H9 (cell line): ENCODE measurements around the gene CREB5. TPM values are rescaled to one million over a fixed set of nuclear protein-coding genes. Genes with fewer than 3 reads are reported as not detected.

Experiments
- DNase-seq: peaks from one replicate; pipeline ENCODE4 v3.0.0-alpha.2; 2017
- H2AFZ ChIP-seq: one replicate; pipeline ENCODE4 v1.6.1; 2013; ENCODE audit warnings: mild to moderate bottlenecking, low read length, control low read depth, moderate library complexity
- H2AK5ac ChIP-seq: 2 replicates; pipeline ENCODE4 v1.6.1; 2013; ENCODE audit warnings: low read length, control low read depth, mixed read lengths; ENCODE audit not compliant: insufficient read length
- H2BK120ac ChIP-seq: one replicate; pipeline ENCODE4 v1.6.1; 2013; ENCODE audit warnings: low read depth, mild to moderate bottlenecking, low read length, control low read depth, inconsistent platforms; ENCODE audit not compliant: poor library complexity, severe bottlenecking
- H2BK12ac ChIP-seq: 2 replicates; pipeline ENCODE4 v1.6.1; 2013; ENCODE audit warnings: low read length, control low read depth, mixed read lengths, low read depth; ENCODE audit not compliant: insufficient read length
- H2BK15ac ChIP-seq: 2 replicates; pipeline ENCODE4 v1.6.1; 2013; ENCODE audit warnings: low read depth, low read length, control low read depth
- H2BK20ac ChIP-seq: one replicate; pipeline ENCODE4 v1.6.1; 2013; ENCODE audit warnings: low read depth, mild to moderate bottlenecking, low read length, control low read depth, inconsistent platforms; ENCODE audit not compliant: poor library complexity, severe bottlenecking
- H2BK5ac ChIP-seq: 2 replicates; pipeline ENCODE4 v1.6.1; 2013; ENCODE audit warnings: low read length, control low read depth, mixed read lengths; ENCODE audit not compliant: insufficient read length
- H3K14ac ChIP-seq: 2 replicates; pipeline ENCODE4 v1.6.1; 2013; ENCODE audit warnings: low read length, control low read depth; ENCODE audit not compliant: insufficient read depth
- H3K18ac ChIP-seq: 2 replicates; pipeline ENCODE4 v1.6.1; 2013; ENCODE audit warnings: low read depth, mild to moderate bottlenecking, mixed read lengths, low read length, control low read depth; ENCODE audit not compliant: insufficient read length
- H3K23ac ChIP-seq: 2 replicates; pipeline ENCODE4 v1.6.1; 2013; ENCODE audit warnings: low read length, control low read depth, mixed read lengths, low read depth; ENCODE audit not compliant: insufficient read length
- H3K23me2 ChIP-seq: 2 replicates; pipeline ENCODE4 v1.6.1; 2013; ENCODE audit warnings: low read depth, mild to moderate bottlenecking, mixed read lengths, low read length, control low read depth; ENCODE audit not compliant: insufficient read length, poor library complexity, severe bottlenecking
- H3K27ac ChIP-seq: 2 replicates; pipeline ENCODE4 v1.5.1; 2013; ENCODE audit warnings: low read length, control low read depth, mixed read lengths, low read depth; ENCODE audit not compliant: insufficient read length
- H3K27me3 ChIP-seq: 2 replicates; pipeline ENCODE4 v1.6.1; 2013; ENCODE audit warnings: low read length, control low read depth, inconsistent platforms; ENCODE audit not compliant: insufficient read depth
- H3K4ac ChIP-seq: 2 replicates; pipeline ENCODE4 v1.6.1; 2013; ENCODE audit warnings: low read depth, mild to moderate bottlenecking, control low read depth, inconsistent platforms, low read length, moderate library complexity
- H3K4me1 ChIP-seq: 2 replicates; pipeline ENCODE4 v1.6.1; 2013; ENCODE audit warnings: low read length, control low read depth, inconsistent platforms; ENCODE audit not compliant: insufficient read depth
- H3K4me2 ChIP-seq: 2 replicates; pipeline ENCODE4 v1.6.1; 2013; ENCODE audit warnings: low read length, control low read depth, mixed read lengths; ENCODE audit not compliant: insufficient read length, insufficient read depth
- H3K56ac ChIP-seq: 2 replicates; pipeline ENCODE4 v1.6.1; 2013; ENCODE audit warnings: low read depth, mild to moderate bottlenecking, mixed read lengths, low read length, control low read depth; ENCODE audit not compliant: insufficient read length
- H3K79me1 ChIP-seq: 2 replicates; pipeline ENCODE4 v1.6.1; 2013; ENCODE audit warnings: low read depth, mild to moderate bottlenecking, moderate library complexity, low read length, control low read depth, inconsistent platforms; ENCODE audit not compliant: insufficient read depth, poor library complexity, severe bottlenecking
- H3K79me2 ChIP-seq: 2 replicates; pipeline ENCODE4 v1.6.1; 2013; ENCODE audit warnings: low read length, control low read depth, inconsistent platforms; ENCODE audit not compliant: insufficient read depth
- H3K9ac ChIP-seq: 2 replicates; pipeline ENCODE4 v1.6.1; 2013; ENCODE audit warnings: low read length, control low read depth, mixed read lengths; ENCODE audit not compliant: insufficient read length; ENCODE audit errors: extremely low read depth
- H3K9me3 ChIP-seq: one replicate; pipeline ENCODE4 v1.6.1; 2013; ENCODE audit warnings: low read depth, low read length, inconsistent platforms; ENCODE audit not compliant: control insufficient read depth
- H3T11ph ChIP-seq: one replicate; pipeline ENCODE4 v1.6.1; 2013; ENCODE audit warnings: mild to moderate bottlenecking, low read length, control low read depth, inconsistent platforms
- H4K20me1 ChIP-seq: one replicate; pipeline ENCODE4 v1.6.1; 2013; ENCODE audit not compliant: control insufficient read depth, insufficient read length, insufficient read depth
- H4K5ac ChIP-seq: 2 replicates; pipeline ENCODE4 v1.6.1; 2013; ENCODE audit warnings: low read depth, mild to moderate bottlenecking, mixed read lengths, low read length, control low read depth; ENCODE audit not compliant: insufficient read length
- H4K8ac ChIP-seq: replicated peaks from 2 replicates; pipeline ENCODE4 v1.6.1; 2013; ENCODE audit warnings: low read length, control low read depth, mixed read lengths, low read depth; ENCODE audit not compliant: insufficient read length
- H4K91ac ChIP-seq: 2 replicates; pipeline ENCODE4 v1.6.1; 2013; ENCODE audit warnings: low read depth, mild to moderate bottlenecking, moderate library complexity, mixed read lengths, low read length, control low read depth; ENCODE audit not compliant: insufficient read length
- H3K27ac Mint-ChIP-seq, 3 experiments: 2 replicates in 2 of 3; 3 replicates in 1 of 3; pipeline ENCODE4 v1.8.0; 2020 to 2021; ENCODE audit warnings: mixed read lengths in 3 of 3, mild to moderate bottlenecking in 1 of 3, moderate library complexity in 1 of 3
- H3K27me3 Mint-ChIP-seq: 2 replicates; pipeline ENCODE4 v1.8.0; 2021; ENCODE audit warnings: low read depth, mild to moderate bottlenecking, moderate library complexity, mixed read lengths
- H3K36me3 Mint-ChIP-seq, 3 experiments: 2 replicates in 2 of 3; 3 replicates in 1 of 3; pipeline ENCODE4 v1.8.0; 2020 to 2021; ENCODE audit warnings: low read depth in 3 of 3, mixed read lengths in 3 of 3; ENCODE audit not compliant: insufficient read depth in 1 of 3
- H3K4me1 Mint-ChIP-seq, 2 experiments: 2 replicates each; pipeline ENCODE4 v1.8.0; 2020; ENCODE audit warnings: mixed read lengths in 2 of 2
- H3K4me3 Mint-ChIP-seq, 2 experiments: 2 replicates in 1 of 2; 3 replicates in 1 of 2; pipeline ENCODE4 v1.8.0; 2020 to 2021; ENCODE audit warnings: mild to moderate bottlenecking in 2 of 2, mixed read lengths in 2 of 2, moderate library complexity in 1 of 2
- H3K9me3 Mint-ChIP-seq, 2 experiments: 2 replicates in 1 of 2; 3 replicates in 1 of 2; pipeline ENCODE4 v1.8.0; 2020; ENCODE audit warnings: mild to moderate bottlenecking in 2 of 2, mixed read lengths in 2 of 2, moderate library complexity in 1 of 2
- CTCF ChIP-seq: fragments of 200-600 bp; sonication (generic); conservative IDR thresholded peaks from 3 replicates; pipeline ENCODE4 v1.8.0; 2021; ENCODE audit warnings: antibody characterized with exemption, mild to moderate bottlenecking
- WGBS: extraction: QIAGEN DNeasy Blood & Tissue Kit; methylation state at CpG from one replicate; pipeline ENCODE4 v1.1.7; 2013; ENCODE audit warnings: missing lambda C conversion rate, low lambda C conversion rate, mixed read lengths; ENCODE audit not compliant: insufficient read length; ENCODE audit errors: extremely low coverage; 5-methylcytosine and 5-hydroxymethylcytosine counted together
- total RNA-seq: library from RNA; stranded (reverse); gene quantifications from 2 replicates; pipeline ENCODE4 v1.2.1, GENCODE V29; 2021

The CREB5 gene
- total RNA-seq, 1 experiment from 2014 or later, result 4.0 TPM

GRCh38 chr7:28405662-28406061 is 6.7 kb upstream of the CREB5 start:
- Histone ChIP-seq H2AFZ (no peak overlapping the region), H3K9ac (no peak overlapping the region), H4K91ac (no peak overlapping the region), H3K4ac (no peak overlapping the region), H3K4me2 (no peak overlapping the region), H3K23me2 (peaks cover 28% of the 10 kb centered on the region), H3K14ac (no peak overlapping the region), H2BK120ac (no peak overlapping the region), H3K27me3 (peaks cover 12% of the 10 kb centered on the region; the same call in 1 of the 2 replicates), H3K79me1 (no peaks in the 10 kb centered on the region), H2BK20ac (no peak overlapping the region), H3K4me1 (no peaks in the 10 kb centered on the region), H3K9me3 (no peaks in the 10 kb centered on the region), H3K79me2 (no peaks in the 10 kb centered on the region), H4K8ac (no peak overlapping the region), H3K23ac (no peak overlapping the region), H3K27ac (no peak overlapping the region), H4K20me1 (no peaks in the 10 kb centered on the region), H2BK15ac (no peak overlapping the region), H4K5ac (no peak overlapping the region), H3T11ph (no peak overlapping the region), H3K18ac (no peak overlapping the region), H2AK5ac (no peak overlapping the region), H3K56ac (no peak overlapping the region), H2BK12ac (no peak overlapping the region), H2BK5ac (no peak overlapping the region)
- Mint-ChIP-seq H3K4me3 (no peak overlapping the region), H3K36me3 (no peaks in the 10 kb centered on the region), H3K4me1 (peaks cover 14 to 17% of the 10 kb centered on the region in 2 experiments), H3K27me3 (peaks cover 54% of the 10 kb centered on the region), H3K9me3 (no peaks in the 10 kb centered on the region; a peak in 1 of 5 replicates), H3K27ac (no peak overlapping the region)
- WGBS, result no CpG with 5 or more reads among the region's 5 CpGs
- DNase-seq, result no peak
- no peak for TF ChIP-seq CTCF
